Measurements from ENCODE around the gene SLC2A9.

DNA sequence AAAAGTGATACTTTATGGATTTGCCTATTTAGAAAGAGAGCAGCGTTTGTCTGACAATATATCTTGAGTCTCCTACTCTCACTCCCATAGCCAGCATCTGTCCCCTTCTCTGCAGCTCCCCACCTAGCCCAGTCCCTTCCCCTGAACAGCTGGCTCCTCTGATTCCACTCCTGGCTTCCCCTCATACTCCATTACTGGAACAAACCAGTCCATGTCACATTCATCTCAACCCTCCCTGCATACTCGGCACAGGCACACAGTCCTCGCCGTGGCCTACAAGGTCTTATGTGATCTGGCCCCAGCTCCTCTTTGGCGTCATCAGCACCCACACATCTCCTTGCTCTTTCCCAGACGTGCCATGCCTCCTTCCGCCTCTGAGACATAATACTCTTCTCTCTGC, 36.7 kb downstream of the SLC2A9 start:
- TF ChIP-seq, protein P1, sequence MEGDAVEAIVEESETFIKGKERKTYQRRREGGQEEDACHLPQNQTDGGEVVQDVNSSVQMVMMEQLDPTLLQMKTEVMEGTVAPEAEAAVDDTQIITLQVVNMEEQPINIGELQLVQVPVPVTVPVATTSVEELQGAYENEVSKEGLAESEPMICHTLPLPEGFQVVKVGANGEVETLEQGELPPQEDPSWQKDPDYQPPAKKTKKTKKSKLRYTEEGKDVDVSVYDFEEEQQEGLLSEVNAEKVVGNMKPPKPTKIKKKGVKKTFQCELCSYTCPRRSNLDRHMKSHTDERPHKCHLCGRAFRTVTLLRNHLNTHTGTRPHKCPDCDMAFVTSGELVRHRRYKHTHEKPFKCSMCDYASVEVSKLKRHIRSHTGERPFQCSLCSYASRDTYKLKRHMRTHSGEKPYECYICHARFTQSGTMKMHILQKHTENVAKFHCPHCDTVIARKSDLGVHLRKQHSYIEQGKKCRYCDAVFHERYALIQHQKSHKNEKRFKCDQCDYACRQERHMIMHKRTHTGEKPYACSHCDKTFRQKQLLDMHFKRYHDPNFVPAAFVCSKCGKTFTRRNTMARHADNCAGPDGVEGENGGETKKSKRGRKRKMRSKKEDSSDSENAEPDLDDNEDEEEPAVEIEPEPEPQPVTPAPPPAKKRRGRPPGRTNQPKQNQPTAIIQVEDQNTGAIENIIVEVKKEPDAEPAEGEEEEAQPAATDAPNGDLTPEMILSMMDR (conservative IDR thresholded peaks at IDR 0.05; ENCODE audit: low read length), result no peak
- TF ChIP-seq EZH2phosphoT487 (IDR thresholded peaks at IDR 0.05; ENCODE audit: borderline replicate concordance, low read depth, low read length), result no peak

Measured in OCI-LY7 (cell line).